Astrocyte (in vitro differentiated cells and primary cell): ENCODE measurements around the gene KCNK2.

Source experiments
- CTCF ChIP-seq: IDR thresholded peaks from 2 replicates; pipeline ENCODE4 v1.5.1; 2011; ENCODE audit warnings: low read depth, mild to moderate bottlenecking, inconsistent platforms, low read length, moderate library complexity; ENCODE audit not compliant: insufficient read depth
- EZH2 ChIP-seq: IDR thresholded peaks from 2 replicates; pipeline ENCODE4 v1.6.1; 2012; ENCODE audit warnings: mild to moderate bottlenecking, low read length, inconsistent platforms; ENCODE audit not compliant: insufficient read depth

GRCh38 chr1:215109171-215109570 lies 26.6 kb downstream of the KCNK2 start:
- TF ChIP-seq EZH2 (no peak), CTCF (no peak)
